NCI-H2196 (cell line): ENCODE results near the gene UHRF1.
"Not testable (repeated sequence)": the region's sequence is repeated elsewhere in the genome, so short reads cannot be mapped to it uniquely, and the experiment has no call there.

Source experiments
- DNase-seq: peaks from one replicate; lab custom pipeline; 2025; ENCODE audit not compliant: unreplicated experiment; lab: John Stamatoyannopoulos, UW

UHRF1 gene

DNA sequence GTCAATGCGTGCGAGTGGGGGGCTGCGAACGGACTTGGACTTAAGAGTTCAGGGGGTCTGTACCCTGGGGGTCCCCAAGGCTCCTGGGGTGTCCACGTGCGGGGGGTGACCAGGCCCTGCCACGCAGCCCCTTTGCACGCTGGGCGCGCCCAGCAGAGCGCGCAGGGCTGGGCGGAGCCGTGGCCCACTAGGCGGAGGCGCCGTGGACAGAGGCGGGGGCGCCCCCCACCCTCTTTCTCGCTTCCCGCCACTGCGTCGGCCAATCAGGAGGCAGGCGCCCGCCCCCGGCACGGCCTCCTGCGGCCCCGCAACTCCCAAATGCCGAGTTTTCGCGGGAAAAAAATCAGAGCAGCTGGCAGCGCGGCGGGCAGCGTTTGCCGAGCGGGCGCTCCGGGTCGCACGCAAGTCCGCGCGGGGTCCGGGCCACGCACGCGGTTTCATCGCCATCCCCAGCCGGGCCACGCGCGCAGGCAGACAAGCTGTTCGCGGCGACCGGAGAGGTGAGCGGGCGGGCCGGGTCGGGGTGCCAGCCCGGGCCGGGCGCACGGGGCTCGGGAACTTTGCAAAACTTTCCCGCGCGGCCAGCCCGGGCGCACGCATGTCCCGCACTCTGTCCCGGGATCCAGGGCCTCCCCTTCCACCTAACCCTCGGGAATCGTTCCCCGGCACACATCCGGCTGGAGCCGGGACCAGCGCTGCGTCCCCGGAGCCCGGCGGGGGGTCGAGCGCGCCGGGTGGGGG is at the start of gene UHRF1:
UHRF1 (plus strand) TSS at position 346 of the 741 bp plus-strand sequence. CDS start 1,385 bp downstream, outside the sequence.
- DNase-seq: peak; percentile 84

DNA sequence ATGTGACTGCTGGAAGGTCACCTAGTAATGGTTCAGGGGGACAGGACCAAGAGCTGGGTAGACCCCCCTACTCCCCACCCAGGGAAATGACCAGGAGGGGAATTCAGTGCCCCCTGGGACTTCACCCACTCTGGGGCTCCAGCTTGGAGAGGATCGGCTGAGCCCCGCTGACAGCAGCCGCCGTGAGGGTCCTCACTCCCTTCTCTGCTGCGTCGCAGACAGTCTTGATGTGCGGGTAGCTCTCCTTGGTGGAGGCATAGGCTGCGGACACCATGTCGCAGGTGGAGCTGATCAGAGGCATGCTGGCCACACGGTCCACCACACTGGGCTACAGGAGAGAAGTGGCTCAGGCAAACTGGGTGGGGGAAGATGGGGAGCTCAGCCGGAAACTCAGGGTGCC is 49.6 kb upstream of the UHRF1 start:
- no peak for DNase-seq

DNA sequence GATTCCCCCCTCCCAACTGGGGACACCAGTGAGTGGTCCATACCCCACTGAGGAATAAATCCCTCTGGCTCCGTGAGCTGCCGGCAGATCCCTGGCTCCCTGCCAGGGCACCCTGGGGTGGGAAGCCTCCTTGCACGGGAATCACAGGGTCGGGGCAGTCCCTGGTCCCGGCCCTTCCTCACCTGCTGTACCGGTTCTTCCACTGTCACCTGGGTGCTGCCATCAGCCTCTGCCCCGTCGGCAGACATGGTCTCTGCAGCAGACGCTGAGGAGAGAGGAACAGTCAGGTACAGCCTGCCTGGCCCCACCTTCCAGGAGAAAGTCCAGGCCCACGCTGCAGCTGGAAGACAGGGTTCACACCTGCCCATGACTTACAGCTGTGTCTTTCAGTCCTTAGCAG is 48.2 kb upstream of the UHRF1 start:
- no peak for DNase-seq

DNA sequence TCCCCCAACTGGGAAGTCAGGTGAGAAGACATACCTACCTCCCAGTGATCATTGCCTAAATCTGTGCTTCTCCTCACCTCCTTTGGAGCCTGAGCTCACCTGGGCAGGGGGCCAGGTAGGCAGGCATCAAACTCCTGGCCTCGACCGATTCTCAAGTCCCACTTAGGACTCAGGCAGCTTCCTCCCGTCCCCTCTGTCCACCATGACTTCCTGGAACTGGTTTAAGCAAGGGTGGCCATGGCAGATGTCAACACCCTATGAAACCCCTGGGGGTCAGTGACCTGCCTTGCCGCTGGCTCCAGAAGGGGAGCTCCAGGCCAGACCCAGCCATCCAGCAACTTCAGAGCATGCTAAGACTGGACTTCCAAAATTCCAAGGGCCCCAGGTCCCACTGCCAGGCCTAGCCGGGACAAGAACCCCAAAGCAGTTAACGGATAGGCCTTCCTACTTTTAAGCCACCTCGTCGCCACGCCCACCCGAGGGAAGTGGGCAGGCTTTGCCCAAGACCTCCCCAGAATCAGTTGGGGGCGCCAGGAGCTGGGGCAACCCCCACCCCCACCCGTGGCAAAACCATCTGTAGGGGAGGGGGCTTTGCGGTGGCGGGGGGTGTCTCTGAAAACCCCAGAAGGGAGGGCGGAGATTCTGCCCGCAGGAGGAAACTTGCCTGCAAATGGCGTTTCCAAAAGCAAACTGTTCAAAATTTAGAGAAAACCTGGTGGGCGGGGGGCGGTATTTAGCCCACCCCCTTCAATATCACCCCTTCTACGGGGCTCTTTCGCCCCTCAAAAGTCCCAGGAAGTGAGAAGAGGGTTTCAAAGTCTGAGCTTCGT is 42.5 kb upstream of the UHRF1 start:
- no peak for DNase-seq

DNA sequence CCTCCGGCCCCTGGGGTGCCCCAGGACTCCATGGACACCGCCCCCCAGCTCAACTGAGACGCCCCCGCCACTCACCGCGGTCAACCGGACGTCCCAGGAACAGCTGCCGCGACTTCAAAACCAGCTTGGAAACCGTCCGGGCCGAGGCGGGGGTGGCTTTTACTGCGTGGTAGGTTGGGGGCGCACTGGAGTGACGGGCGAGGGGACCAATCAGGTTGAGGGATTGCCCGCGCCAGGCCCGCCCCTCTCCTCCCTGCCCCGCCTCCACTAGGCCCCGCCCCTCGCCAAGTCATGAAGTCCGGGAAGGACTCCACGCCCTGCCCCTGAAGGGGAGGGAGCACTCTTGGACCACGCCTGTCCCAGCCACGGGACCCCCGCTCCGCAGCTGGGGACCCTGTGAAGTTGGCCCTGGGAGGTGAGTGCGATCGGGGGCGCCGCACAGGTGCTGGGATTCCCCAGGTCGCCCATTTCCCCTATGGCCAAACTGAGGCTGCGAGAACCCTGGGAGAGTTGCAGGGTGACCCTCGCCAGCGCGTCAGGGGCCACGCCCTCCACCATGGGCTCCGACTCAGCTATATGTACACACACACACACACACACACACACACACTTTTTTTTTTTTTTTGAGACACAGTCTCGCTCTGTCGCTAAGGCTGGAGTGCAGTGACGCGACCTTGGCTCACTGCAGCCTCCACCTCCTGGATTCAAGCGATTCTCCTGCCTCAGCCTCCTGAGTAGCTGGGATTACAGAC is 41.6 kb upstream of the UHRF1 start, which contains the start of gene PLIN3:
PLIN3 (minus strand) TSS at position 134 of the 752 bp plus-strand sequence. CDS start 6,273 bp downstream, outside the sequence.
- DNase-seq: peak; percentile 78

DNA sequence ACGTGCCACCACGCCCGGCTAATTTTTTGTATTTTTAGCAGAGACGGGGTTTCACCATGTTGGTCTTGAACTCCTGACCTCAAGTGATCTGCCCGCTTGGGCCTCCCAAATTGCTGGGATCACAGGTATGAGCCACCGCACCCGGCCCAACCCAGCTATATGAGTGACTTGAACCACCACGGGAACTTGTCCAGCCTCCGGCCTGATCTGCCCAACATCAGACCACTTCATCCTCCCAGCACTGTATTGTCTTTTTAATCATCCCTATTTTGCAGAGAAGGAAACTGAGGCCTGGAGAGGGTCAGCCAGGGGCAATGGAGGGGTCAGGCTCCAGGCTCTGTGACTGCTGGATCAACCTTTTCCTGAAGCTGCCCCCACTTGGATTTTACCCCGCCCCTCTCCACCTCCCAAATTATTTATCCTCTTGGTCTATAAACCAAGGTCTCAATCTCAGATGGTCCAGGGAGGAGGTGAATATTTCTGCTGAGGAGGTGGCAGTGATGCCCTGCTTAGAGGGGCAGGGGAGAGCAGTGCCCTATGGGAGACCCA is 40.9 kb upstream of the UHRF1 start:
- DNase-seq: no peak

DNA sequence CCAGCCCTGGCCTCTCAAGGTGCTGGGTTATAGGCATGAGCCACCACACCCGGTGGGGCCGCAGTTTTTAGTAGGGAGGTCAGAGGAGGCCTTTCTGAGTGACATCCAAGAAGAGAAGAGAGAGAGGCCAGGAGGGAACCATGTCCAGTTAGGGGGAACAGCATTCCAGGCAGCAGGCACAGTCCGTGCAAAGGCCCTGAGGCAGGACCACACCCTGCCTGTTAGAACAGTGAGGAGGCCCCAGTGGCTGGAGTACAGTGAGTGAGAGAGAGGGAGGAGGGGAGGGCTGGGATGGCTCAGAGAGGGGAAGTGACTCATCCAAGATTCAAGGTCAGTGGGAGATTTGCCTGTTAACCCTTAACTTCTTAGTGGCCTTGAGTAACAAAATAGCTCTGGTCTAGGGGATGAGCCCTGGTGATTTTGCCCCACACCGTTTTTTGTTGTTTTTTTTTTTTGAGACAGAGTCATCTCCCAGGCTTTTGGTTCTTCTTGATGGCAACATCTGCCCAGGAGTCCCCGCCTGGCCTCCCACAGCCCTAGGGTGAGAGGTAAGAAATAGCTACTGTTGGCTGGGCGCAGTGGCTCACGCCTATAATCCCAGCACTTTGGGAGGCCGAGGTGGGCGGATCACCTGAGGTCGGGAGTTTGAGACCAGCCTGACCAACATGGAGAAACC is 39.1 kb upstream of the UHRF1 start:
- DNase-seq: no peak

DNA sequence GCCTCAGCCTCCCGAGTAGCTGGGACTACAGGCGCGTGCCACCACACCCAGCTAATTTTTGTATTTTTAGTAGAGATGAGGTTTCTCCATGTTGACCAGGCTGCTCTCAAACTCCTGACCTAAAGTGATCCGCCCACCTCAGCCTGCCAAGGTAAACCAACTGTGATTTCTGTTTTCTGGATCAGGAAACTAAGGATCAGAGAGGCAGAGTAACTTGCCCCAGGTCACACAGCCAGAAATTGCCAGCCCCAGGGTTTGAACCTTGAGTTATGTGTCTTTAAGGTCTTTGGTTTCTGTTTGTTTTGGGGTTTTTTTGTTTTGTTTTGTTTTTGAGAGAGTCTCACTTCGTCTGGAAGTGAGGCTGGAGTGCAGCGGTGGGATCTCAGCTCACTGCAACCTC is 37.6 kb upstream of the UHRF1 start:
- DNase-seq: no peak

DNA sequence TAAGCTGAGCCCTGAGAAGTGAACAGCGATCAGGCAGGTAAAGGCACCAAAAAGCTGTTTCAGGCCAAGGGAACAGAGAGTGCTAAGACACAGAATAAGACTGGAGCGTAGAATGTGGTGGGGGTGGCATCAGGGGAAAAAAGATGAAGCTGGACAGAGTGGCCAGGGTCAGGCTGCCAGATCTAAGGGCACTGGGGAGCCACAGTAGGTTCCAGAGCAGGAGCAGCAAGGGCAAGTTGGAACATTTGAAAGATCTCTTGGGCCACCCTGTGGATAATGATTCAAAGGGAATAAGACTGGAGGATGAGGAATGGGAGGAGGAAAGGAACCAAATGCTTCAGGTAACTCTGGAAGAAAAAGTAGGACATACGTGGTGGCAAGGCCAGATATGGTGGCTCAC is 35.4 kb upstream of the UHRF1 start:
- DNase-seq: no peak

DNA sequence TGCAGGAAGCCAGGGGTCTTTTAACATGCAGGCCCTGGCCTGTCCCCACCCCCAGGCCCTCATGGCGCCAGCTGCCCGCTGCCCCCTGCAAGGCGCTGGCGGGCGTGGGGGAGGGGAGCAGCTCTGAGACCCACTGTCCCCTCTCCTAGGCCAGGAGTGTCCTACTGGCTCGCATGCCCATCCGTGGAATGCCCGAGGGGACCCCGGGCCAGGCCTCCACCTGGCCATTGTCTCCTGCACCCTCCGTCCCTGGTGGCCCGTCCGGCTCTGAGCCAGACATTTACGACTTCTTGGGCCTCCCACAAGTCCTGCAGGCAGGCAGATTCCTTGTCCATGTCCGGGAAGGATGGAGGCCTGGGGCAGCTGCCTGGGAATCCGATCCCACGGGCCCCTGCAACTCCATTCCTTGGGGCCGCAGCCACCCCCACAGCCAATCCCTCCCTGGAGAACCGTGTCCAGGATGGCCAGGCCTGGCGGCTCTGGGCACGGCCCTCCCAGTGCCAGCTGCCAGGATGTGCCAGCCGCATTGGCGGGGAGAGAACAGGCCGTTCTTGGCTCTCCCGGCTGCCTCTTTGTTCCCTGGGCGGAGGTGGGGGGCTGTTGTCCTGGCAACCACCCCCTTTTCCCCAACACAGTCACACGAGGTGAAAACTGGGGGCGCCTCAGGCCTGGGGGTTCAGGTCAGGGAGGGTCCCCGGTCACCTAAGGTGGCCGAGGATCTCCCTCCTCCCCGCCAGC is 31.4 kb upstream of the UHRF1 start:
- no peak for DNase-seq

DNA sequence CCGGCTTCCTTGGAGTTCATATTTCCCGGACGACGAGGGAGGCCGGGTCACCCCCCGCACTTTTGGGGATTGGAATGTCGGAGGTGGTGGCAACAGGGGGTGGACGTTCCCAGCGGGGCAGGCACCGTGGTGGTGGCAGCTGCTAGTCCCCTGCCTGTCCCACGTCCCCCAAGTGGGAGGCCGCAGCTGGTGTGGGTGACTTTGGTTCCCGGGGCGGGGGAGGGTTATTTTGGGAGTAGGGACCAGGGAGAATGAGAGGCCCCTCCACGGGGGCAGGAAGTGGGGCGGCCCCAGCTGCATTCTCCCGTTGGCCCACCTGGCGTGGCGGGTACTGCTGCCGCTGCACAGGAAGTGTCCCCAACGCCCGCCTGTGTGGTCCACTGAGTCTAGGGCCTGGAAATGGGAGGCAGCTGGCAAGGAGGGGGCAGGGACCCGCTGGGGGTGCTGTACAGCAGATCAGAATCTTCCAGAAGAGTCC is 30.8 kb upstream of the UHRF1 start:
- no peak for DNase-seq

DNA sequence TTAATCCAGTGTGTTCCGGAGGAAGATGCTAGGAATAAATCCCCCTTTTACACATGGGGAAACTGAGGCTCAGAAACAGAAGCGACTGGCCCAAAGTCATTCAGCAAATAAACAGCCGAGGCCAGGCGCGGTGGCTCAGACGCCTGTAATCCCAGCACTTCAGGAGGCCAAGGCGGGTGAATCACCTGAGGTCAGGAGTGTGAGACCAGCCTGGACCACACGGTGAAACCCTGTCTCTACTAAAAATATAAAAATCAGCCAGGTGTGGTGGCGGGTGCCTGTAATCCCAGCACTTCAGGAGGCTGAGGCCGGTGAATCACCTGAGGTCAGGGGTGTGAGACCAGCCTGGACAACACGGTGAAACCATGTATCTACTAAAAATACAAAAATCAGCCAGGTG is 30.3 kb upstream of the UHRF1 start:
- DNase-seq: no peak

DNA sequence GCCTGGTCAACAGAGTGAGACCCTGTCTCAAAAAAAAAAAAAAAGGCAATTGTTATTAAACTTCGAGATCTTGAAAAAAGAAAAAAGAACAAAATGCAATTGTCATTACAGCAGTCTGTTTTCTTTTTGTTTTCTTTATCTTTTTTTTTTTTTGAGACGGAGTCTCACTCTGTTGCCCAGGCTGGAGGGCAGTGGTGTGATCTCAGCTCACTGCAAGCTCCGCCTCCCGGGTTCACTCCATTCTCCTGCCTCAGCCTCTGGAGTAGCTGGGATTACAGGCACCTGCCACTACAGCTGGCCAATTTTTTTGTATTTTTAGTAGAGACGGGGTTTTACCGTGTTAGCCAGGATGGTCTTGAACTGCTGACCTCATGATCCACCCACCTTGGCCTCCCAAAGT is 26.4 kb upstream of the UHRF1 start:
- not testable (repeated sequence) for DNase-seq

DNA sequence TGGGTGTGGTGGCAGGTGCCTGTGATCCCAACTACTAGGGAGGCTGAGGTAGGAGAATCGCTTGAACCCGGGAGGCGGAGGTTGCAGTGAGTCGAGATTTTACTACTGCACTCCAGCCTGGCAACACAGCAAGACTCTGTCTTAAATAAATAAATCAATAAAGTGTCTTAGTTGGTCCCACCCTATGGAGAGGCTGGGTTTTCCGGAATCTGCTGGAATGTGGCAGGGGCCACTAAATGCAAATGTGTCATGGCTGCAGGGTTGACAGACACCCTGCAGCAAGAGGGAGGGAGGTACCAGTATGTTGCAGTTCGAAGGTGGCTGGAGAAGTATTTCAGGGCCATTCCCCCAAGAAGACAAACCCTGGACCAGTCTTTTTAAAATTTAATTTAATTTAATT is 24.3 kb upstream of the UHRF1 start:
- not testable (repeated sequence) for DNase-seq

DNA sequence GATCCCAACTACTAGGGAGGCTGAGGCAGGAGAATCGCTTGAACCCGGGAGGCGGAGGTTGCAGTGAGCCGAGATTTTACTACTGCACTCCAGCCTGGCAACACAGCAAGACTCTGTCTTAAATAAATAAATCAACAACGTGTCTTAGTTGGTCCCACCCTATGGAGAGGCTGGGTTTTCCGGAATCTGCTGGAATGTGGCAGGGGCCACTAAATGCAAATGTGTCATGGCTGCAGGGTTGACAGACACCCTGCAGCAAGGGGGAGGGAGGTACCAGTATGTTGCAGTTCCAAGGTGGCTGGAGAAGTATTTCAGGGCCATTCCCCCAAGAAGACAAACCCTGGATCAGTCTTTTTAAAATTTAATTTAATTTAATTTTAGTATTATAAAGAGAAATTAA is 21.5 kb upstream of the UHRF1 start:
- not testable (repeated sequence) for DNase-seq

DNA sequence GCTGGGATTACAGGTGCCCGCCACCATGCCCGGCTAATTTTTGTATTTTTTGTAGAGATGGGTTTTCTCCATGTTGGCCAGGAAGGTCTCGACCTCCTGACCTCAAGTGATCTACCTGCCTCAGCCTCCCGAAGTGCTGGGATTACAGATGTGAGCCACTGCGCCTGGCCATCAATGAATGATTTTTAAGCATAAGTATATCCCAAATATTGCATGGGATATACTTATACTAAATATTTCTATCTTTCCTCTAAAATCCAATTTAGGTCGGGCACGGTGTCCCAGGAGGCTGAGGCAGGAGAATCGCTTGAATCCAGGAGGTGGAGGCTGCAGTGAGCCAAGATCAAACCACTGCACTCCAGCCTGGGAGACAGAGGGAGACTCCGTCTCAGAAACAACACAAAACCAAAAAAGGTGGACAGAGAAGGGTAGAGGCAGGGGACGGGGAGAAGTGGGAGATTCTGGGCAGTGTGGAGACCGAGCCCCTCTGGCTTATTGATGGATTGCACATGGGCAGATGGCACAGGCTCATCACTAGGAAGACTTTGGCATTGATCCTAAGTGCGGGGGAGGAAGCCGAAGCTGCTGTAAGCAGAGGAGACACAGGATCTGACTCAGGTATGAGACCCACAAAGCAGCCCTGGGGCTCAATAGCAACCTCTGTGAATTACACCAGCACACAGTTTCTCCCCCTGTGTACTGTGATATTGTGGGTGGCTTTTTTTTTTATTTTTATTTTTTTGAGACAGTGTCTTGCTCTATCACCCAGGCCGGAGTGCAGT is 20.1 kb upstream of the UHRF1 start:
- no peak for DNase-seq

DNA sequence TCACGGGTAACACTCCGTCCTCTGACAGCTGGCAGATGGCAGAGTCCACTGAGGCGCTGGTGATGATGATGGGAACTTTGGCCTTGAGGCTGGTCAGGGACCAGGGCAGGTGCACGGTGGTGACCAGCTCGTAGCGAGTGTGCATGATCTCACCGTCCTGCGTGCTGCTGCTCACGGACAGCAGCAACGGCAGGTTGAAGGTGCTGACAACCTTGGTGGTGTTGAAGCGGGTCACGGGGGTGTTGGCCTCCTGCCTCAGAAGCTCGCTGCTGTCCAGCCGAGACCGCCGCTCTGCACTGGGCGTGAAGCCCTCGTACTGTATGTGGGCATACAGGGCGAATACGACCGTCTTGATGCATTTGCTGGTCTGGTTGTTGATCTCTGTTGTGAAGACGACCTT is 18.2 kb upstream of the UHRF1 start:
- no peak for DNase-seq

DNA sequence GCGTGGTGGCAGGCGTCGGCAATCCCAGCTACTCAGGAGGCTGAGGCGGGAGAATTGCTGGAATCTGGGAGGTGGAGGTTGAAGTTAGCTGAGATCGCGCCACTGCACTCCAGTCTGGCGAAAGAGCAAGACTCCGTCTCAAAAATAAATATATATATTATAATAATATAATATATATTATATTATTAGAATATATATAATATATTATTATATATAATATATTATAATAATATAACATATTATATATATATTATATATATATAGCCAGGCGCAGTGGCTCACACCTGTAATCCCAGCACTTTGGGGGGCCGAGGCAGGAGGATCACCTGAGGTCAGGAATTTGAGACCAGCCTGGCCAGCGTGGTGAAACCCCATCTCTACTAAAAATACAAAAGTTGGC is 16.3 kb upstream of the UHRF1 start:
- not testable (repeated sequence) for DNase-seq

DNA sequence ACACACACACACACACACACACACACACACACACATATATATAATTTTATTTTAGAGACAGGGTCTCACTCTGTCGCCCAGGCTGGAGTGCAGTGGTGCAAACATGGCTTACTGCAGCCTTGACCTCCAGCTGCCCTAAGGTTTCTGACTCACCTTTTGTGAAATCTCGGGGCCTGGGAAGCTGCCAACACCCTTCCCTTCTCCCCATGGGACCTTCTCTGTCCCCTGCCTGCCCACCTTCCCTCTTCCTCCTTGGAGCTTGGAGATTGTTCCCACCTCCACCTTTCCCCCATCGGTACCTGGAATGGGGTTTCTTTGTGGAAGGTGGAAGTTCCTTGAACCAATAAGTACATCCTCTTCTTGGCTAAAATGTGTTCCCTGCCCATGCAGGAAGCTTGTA is 12.9 kb upstream of the UHRF1 start:
- no peak for DNase-seq
